IPS-18c (cell line): ENCODE results near the gene SH3RF2.
"Not testable (repeated sequence)": the region's sequence is repeated elsewhere in the genome, so short reads cannot be mapped to it uniquely, and the experiment has no call there.

Source experiments
- H3K4me3 ChIP-seq: 2 replicates; pipeline ENCODE4 v1.7.0; 2013; ENCODE audit warnings: low read depth, mild to moderate bottlenecking, low read length, moderate library complexity; ENCODE audit not compliant: insufficient read depth
- H3K9me3 ChIP-seq: one replicate; pipeline ENCODE4 v1.6.1; 2013; ENCODE audit warnings: mild to moderate bottlenecking, low read length, moderate library complexity; ENCODE audit not compliant: control insufficient read depth, insufficient read depth

SH3RF2 gene

DNA sequence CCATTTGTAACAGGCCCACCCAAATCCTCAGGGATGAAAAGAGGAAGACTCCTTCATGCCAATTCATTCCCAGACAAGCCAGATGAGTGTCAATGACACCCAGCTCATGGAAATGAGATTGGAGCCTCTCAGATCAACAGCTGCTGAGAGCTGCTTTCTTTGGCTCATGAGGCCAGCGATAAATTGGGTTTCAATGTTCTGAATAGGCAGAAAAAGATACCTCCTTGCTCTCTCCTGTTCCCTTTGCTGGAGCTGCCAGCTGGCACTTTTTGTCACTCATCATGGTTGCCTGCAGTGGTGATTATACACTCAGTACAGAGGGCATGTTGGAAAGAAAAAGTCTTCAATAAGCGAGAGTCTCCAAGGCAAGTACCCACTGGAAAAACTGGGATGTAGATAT is 47.1 kb downstream of the SH3RF2 start:
- no peaks in the 10 kb centered on the region for H3K9me3 ChIP-seq
- H3K4me3 ChIP-seq = no peak overlapping the region

DNA sequence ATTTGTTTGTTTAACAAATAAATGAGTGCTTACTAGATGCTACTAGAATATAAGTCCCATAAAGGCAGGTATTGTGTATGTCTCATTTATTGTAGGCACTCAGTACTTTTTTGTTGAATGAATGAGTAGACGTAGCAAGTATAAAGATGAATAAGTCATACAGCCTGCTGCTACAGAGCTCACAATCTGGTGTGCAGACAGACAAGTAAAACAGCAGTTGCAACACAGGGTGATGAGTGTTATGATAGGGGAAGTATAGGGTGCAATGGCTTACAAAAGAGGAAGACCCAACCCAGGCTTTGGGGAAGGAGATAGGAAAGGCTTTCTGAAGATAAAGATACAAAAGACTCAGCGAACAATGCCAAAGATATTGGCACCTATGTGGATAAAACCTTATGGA is 47.7 kb downstream of the SH3RF2 start:
- Histone ChIP-seq H3K4me3 (no peak overlapping the region), H3K9me3 (no peaks in the 10 kb centered on the region)

DNA sequence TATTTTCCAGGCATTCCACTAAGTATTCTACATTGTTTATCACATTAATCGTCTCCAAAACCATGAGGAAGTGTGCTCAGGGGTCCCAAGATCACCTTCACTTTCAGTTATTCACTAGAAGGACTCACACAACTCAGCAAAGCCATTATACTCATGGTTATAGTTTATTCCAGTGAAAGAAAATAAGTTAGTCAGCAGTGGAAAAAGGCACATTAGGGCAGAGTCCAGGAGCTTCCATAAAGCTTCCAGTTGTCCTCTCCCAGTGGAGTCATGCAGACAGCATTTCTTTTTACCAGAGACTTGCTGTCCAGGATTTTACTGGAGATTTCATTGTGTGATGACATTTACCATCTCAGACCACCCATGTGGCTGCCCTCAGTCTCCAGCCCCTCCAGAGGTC is 51.5 kb downstream of the SH3RF2 start:
- no peaks in the 10 kb centered on the region for H3K9me3 ChIP-seq
- no peak overlapping the region for H3K4me3 ChIP-seq

DNA sequence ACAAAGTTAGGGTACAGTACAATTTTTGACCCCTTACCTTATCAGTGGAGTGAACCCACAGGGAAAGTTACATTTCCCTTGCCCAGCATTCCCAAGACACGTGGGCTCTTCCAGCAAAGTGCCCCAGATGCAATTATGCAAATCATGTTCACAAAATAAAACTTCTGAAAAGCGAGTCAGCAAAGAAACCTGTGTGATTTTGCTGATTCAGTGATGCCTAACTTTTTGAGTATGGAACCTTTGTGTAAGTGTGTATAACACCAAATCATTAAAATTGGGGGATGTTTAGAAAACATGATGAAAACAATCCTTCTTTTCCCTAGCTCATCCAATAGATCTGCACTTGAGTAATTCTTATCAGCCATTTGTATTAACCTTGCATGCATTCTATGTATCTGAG is 52.6 kb downstream of the SH3RF2 start:
- peaks cover 5% of the 10 kb centered on the region for H3K9me3 ChIP-seq
- no peak overlapping the region for H3K4me3 ChIP-seq

DNA sequence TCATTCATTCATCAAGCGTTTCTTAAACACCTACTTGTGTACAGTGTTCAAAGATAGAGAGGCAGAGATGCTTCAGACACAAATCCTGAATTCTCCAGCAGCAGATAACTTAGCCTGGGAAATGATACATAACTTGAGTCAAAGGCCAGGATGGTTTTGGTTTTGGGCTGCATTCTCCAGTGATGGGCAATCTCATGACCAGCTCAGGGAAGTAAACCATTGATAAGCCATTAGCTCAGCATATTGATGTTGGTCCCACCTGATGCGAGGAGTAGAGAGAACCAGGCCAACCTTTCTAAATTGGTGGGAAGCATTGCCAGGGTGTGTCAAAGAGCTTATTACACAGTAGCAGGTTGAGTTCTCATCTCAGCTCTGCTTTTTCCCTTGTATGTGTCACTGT is 53.0 kb downstream of the SH3RF2 start:
- Histone ChIP-seq H3K4me3 (no peak overlapping the region), H3K9me3 (peaks cover 5% of the 10 kb centered on the region)

DNA sequence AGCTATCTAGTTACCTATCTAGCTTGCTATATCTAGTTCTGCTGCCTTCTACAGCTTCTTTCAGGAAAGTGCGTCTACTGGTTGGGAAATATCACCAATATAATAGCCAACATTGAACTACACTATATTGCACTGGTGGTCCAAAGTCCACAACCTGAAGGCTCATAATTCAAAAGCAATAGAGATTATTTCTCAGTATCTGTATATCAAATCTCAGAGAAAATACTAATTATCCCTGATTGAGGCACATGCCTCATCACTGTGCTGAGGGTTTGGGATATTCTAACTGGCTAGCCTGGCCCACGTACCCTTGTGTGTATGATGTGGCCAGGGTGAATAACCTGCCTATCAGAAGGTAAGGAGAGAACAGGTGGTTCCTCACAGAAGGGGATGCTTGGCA is 53.8 kb downstream of the SH3RF2 start:
- peaks cover 5% of the 10 kb centered on the region for H3K9me3 ChIP-seq
- no peak overlapping the region for H3K4me3 ChIP-seq

DNA sequence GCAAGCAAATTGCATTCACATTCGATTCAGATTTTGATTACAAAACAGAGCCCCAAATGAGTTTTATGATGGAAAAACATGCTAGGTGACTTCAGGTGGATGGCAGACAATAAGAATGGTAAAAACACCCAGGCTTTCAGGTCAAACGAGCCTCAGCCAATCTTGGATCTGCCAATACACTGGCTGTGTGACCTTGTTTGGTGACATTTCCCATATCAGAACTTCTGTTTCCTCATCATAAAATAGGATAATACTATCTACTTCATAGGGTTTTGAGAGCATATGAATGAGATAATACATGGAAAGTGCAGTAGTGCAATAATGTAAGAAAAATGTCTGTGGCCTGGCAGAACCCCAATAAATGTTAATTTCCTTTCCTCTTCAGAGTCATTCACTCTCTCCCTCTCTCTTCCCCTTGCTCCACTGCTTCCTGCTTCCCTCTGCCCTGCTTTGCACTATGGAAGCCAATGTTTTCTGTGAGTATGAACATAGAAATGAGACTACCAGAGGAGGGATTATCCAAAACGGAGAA is 54.7 kb downstream of the SH3RF2 start:
- Histone ChIP-seq H3K9me3 (peaks cover 5% of the 10 kb centered on the region), H3K4me3 (no peak overlapping the region)

DNA sequence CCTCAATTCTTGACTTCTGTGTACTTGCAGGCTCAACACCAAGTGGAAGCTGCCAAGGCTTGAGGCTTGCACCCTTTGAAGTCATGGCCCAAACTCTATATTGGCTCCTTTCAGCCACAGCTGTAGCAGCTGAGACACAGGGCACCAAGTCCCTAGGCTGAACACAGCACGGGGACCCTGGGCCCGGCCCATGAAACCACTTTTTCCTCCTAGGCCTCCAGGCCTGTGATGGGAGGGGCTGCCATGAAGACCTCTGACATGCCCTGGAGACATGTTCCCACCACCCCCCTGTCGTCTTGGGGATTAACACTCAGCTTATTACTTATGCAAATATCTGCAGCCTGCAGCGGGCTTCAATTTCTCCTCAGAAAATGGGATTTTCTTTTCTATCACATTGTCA is 57.2 kb downstream of the SH3RF2 start:
- not testable (repeated sequence) for H3K4me3 ChIP-seq

DNA sequence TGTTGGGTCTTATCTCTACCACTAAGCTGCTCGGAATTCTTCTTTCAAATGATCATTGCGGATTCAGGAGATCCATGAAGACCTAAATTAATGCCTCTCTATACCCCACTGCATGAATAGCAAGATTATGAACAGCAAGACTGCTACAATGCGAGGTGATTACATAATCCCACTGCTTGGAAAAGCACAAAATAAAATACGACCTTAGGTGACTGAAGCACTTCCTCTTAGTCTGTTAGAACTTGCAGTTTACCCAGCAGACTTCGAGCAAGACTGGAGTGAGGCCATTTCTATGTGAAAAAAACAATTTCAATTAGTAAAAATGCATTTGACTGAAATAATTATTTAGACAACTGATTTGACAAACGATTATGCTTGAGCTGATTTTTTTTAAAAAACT is 59.8 kb downstream of the SH3RF2 start:
- Histone ChIP-seq H3K9me3 (peaks cover 5% of the 10 kb centered on the region), H3K4me3 (no peak overlapping the region)

More for the DNA sequence above, 57.2 kb downstream of the SH3RF2 start:
- H3K9me3 ChIP-seq = not testable (repeated sequence)

DNA sequence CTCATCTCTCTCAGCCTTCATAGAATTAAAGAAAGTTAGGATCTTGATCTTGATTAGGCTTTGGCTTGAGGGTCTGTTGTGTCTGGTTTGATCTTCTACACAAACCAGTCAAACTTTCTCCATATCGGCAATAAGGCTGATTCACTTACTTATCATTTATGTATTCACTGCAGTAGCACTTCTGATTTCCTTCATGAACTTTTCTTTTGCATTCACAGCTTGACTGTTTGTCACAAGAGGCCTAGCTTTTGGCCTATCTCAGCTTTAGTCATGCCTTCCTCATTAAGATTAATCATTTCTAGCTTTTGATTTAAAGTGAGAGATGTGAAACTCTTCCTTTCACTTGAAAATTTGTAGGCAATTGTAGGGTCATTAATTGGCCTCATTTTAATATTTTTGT is 62.8 kb downstream of the SH3RF2 start:
- H3K4me3 ChIP-seq = no peak overlapping the region
- H3K9me3 ChIP-seq = no peaks in the 10 kb centered on the region

DNA sequence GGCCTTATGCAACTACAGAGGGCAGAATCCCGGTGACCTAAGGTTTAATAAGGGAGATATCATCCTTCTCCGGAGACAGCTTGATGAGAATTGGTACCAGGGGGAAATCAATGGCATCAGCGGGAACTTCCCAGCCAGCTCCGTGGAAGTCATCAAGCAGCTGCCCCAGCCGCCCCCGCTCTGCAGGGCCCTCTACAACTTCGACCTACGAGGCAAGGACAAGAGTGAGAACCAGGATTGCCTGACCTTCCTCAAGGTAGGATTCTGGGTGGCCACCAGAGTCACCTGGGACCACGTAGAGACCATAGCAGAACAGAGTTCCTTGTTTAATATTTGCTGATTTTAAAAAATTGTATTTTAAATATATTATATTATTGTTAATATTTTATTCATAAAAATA is 63.7 kb downstream of the SH3RF2 start:
- H3K4me3 ChIP-seq = no peak overlapping the region
- no peaks in the 10 kb centered on the region for H3K9me3 ChIP-seq

DNA sequence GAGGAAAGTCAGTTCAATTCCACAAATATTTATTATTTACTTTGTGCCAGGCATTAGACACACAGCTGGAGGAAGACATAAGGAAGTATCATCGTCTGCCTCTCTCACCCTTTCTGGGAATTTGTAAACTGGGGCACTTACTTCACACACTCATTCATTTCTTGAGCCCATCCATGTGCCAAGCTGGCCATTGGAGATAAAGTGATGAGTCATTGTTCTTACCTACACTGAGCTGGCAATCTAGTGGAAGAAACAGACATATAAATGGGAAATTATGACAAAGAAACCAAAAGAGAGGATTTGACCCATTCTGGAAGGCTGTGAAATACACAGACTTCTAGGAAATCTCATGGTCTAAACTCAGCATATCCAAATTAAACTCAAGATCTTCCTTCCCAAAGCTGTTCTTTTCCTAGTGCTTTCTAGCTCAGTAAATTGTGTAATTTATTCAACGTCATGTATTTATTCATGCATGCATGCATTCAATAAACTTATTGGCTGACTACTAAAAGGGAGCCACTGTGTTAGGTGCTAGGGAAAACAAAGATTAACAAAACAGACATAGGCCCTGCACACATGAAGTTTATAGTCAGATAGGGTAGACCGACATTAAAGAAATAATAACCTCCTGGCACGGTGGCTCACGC is 65.3 kb downstream of the SH3RF2 start:
- Histone ChIP-seq H3K9me3 (no peaks in the 10 kb centered on the region), H3K4me3 (no peak overlapping the region)

DNA sequence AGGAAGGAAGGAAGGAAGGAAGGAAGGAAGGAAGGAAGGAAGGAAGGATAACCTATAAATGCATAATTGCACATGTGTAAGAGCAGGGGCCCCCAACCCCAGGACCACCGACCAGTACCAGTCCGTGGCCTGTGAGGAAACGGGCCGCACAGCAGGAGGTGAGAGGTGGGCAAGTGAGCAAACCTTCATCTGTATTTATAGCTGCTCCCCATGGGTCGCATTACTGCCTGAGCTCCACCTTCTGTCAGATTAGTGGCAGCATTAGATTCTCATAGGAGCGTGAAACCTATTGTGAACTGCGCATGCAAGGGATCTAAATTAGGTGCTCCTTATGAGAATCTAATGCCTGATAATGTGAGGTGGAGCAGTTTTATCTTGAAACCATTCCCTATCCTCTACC is 66.1 kb downstream of the SH3RF2 start:
- no peaks in the 10 kb centered on the region for H3K9me3 ChIP-seq
- H3K4me3 ChIP-seq = no peak overlapping the region

DNA sequence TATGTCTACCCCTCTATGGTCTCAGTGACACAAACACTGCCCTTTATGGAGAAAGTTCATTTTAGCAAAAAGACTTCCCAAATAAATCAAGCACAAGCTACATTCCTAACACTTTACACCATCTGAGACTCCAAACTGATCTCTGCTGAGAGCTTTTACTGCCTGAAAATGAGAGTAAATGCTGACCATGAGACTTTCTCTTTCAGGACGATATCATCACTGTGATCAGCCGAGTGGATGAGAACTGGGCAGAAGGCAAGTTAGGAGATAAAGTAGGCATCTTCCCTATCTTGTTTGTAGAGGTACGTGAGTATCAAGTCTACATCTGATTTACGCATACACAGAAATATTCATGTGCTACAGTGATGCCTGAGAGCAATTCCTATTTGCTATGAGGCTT is 67.5 kb downstream of the SH3RF2 start:
- H3K4me3 ChIP-seq = no peak overlapping the region

DNA sequence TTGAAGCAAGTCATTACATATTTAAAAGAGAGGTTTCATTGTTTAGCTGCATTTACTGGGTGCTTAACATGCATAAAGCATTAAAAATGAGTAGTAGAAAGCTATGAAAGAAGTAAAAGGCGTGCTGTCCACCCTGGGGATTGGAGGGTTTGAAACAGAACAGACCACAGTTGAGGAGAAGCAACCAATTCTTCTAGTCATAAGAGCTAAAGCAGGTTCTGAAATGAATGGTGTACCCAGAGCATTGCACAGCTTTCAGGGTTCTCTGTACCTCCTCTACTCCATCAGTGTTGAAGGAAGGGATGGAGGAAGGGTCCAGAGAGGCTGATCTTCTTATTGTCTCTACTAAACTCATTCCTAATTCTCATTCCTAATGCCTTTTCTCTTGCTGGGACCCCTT is 68.9 kb downstream of the SH3RF2 start:
- no peak overlapping the region for H3K4me3 ChIP-seq
- H3K9me3 ChIP-seq = no peaks in the 10 kb centered on the region

More for the DNA sequence above, 67.5 kb downstream of the SH3RF2 start:
- no peaks in the 10 kb centered on the region for H3K9me3 ChIP-seq

DNA sequence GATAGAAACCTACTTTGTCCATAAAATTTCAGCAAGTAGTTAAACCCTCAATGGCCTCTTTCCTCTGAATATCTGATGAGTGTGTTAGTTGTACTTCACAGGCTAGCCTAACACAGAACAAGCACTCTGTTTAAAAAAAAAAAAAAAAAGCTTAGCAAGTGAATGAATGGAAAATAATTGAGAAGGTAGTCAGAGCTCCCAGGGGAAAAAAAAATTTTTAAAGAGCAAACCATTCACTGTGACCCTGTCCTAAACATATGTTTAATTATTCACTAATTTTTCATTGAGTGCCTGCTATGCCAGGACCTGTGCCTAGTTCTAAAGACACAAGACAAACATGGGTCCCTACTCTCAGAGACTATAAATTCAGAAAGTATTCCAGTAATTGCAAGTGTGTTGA is 69.3 kb downstream of the SH3RF2 start:
- Histone ChIP-seq H3K4me3 (no peak overlapping the region), H3K9me3 (no peaks in the 10 kb centered on the region)

DNA sequence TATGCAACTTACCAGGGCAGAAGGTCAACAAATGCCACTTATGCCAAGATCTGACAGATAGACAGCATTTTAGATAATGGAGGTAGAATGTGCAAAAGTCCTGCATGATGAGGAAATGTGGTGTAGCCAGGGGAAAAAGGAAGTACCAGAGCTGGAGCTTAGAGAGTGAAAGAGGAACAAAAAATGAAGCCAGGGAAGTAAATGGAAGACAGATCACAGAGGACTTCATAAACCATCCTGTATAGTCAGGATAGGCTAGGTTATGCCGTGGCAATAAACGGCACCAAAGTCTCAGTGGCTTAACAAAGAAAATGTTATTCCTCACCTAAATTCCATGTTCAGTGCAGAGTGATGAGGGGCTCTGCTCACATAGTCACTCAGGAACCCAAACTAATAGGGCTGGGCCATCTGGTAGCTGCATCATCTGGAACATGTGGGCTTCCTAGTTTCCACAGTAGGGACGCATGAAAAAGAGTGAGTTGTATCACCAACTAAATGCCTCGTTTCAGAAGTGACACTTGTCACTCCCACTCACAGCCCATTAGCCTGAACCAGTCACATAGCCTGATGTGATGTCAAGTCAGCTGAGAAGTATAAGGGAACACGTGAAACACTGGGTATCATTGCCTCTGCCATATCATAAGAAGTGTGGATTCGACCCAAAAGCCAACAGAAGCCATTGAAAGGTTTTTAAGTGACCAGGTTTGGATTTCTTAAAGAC is 70.3 kb downstream of the SH3RF2 start:
- no peak overlapping the region for H3K4me3 ChIP-seq
- H3K9me3 ChIP-seq = no peaks in the 10 kb centered on the region

DNA sequence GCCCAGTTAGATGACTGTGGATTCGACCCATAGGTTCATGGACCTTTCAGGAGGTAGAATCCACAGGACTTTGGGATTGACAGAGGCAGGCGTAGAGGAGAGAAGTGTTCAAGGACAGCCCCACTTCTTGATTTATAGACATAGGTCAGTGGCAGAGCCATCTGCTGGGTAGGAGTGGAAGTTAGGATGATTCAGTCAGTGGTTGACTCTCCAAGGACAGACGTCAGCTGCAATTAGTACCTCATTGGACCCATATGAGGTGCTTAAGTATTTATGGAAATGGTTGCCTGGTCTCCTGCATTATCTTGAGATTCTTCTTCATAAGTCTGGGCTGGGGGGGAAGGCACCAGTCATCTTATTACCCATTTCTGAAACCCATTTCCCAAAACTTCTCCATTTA is 70.9 kb downstream of the SH3RF2 start:
- no peaks in the 10 kb centered on the region for H3K9me3 ChIP-seq
- no peak overlapping the region for H3K4me3 ChIP-seq

DNA sequence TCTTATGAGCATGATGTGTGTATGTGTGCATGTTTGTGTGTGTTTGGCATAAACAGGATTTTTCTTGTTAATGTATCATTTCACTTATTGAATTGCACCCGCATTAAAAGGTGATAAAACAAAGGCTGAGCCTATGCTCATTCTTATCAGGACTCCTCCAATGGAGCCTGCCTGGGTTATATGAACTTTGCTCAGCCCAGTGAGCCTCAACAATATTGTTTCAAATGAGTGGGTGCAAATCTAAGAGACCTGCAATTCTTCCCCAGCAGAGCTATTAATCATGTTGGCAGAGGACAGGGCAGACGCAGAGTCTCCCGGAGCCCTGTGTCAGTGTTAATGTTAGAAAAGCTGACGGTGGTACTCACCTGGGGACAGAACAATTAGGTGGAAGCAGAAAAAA is 71.6 kb downstream of the SH3RF2 start:
- Histone ChIP-seq H3K4me3 (no peak overlapping the region), H3K9me3 (no peaks in the 10 kb centered on the region)
